Measurements from ENCODE around the gene HCFC1.
A peak's percentile ranks its signal among the peaks of the same experiment; 100 is the strongest.

Gene HCFC1

GRCh38 chrX:153948002-153948466, 23.6 kb downstream of the HCFC1 start:
- H3K9me3 ChIP-seq (ENCODE audit: control insufficient read depth, low read length): no peaks in the 10 kb centered on the region
- no peak overlapping the region for H3K4me2 ChIP-seq (ENCODE audit: low read length)
- H3K79me2 ChIP-seq: no peaks in the 10 kb centered on the region
- no peak overlapping the region for H2AFZ ChIP-seq
- no peak overlapping the region for H3K9ac ChIP-seq
- no peaks in the 10 kb centered on the region for H3K27me3 ChIP-seq (ENCODE audit: control insufficient read depth, insufficient read depth, low read length)
- H3K27ac ChIP-seq: no peak overlapping the region
- no peak for TF ChIP-seq CTCF (IDR thresholded peaks at IDR 0.05)
- H3K36me3 ChIP-seq (ENCODE audit: control insufficient read depth, insufficient read depth, low read length): no peaks in the 10 kb centered on the region
- H3K4me1 ChIP-seq: no peaks in the 10 kb centered on the region
- no peak overlapping the region for H3K4me3 ChIP-seq (ENCODE audit: low read depth, low read length)

GRCh38 chrX:153947009-153947769, 24.4 kb downstream of the HCFC1 start:
- Histone ChIP-seq H3K27ac (no peak overlapping the region), H3K9me3 (ENCODE audit: control insufficient read depth, low read length) (no peaks in the 10 kb centered on the region), H3K9ac (no peak overlapping the region), H2AFZ (no peak overlapping the region), H3K27me3 (ENCODE audit: control insufficient read depth, insufficient read depth, low read length) (no peaks in the 10 kb centered on the region), H3K4me2 (ENCODE audit: low read length) (no peak overlapping the region), H3K36me3 (ENCODE audit: control insufficient read depth, insufficient read depth, low read length) (no peaks in the 10 kb centered on the region), H3K79me2 (no peaks in the 10 kb centered on the region), H3K4me3 (ENCODE audit: low read depth, low read length) (no peak overlapping the region), H3K4me1 (no peaks in the 10 kb centered on the region)
- TF ChIP-seq CTCF (IDR thresholded peaks at IDR 0.05): peak; percentile 89

GRCh38 chrX:153945956-153946943, 25.4 kb downstream of the HCFC1 start:
- Histone ChIP-seq H3K27ac (no peak overlapping the region), H3K27me3 (ENCODE audit: control insufficient read depth, insufficient read depth, low read length) (no peaks in the 10 kb centered on the region)

GRCh38 chrX:153944800-153945150, 26.8 kb downstream of the HCFC1 start:
- Histone ChIP-seq H3K4me1 (no peaks in the 10 kb centered on the region), H3K79me2 (no peaks in the 10 kb centered on the region), H3K4me3 (ENCODE audit: low read depth, low read length) (no peak overlapping the region), H3K36me3 (ENCODE audit: control insufficient read depth, insufficient read depth, low read length) (no peaks in the 10 kb centered on the region), H3K27ac (no peak overlapping the region), H2AFZ (no peak overlapping the region), H3K9me3 (ENCODE audit: control insufficient read depth, low read length) (no peaks in the 10 kb centered on the region), H3K9ac (no peak overlapping the region), H3K4me2 (ENCODE audit: low read length) (no peak overlapping the region), H3K27me3 (ENCODE audit: control insufficient read depth, insufficient read depth, low read length) (no peaks in the 10 kb centered on the region)
- TF ChIP-seq CTCF (IDR thresholded peaks at IDR 0.05): no peak

More at GRCh38 chrX:153945956-153946943, 25.4 kb downstream of the HCFC1 start:
- no peak for TF ChIP-seq CTCF (IDR thresholded peaks at IDR 0.05)
- no peaks in the 10 kb centered on the region for H3K36me3 ChIP-seq (ENCODE audit: control insufficient read depth, insufficient read depth, low read length)
- H2AFZ ChIP-seq: no peak overlapping the region
- no peaks in the 10 kb centered on the region for H3K4me1 ChIP-seq
- H3K9me3 ChIP-seq (ENCODE audit: control insufficient read depth, low read length): no peaks in the 10 kb centered on the region
- H3K9ac ChIP-seq: no peak overlapping the region
- no peak overlapping the region for H3K4me2 ChIP-seq (ENCODE audit: low read length)
- H3K79me2 ChIP-seq: no peaks in the 10 kb centered on the region
- H3K4me3 ChIP-seq (ENCODE audit: low read depth, low read length): no peak overlapping the region
